ENCODE results near the gene APLF. TPM values are rescaled to one million over a fixed set of nuclear protein-coding genes. Genes with fewer than 3 reads are reported as not detected.
"Not testable (repeated sequence)": the region's sequence is repeated elsewhere in the genome, so short reads cannot be mapped to it uniquely, and the experiment has no call there.

APLF gene
- total RNA-seq, 4 donors from 2014 or later = 11.3 to 25.9 (median 17.1) TPM

GRCh38 chr2:68537011-68537410, 69.6 kb downstream of the APLF start:
- DNase-seq = no peak
- no peaks in the 10 kb centered on the region for H3K27me3 ChIP-seq
- TF ChIP-seq CTCF (IDR thresholded peaks at IDR 0.05) = no peak
- TF ChIP-seq POLR2A (IDR thresholded peaks at IDR 0.05) = no peak

GRCh38 chr2:68537809-68538208, 70.4 kb downstream of the APLF start:
- no peak overlapping the region for H3K4me3 ChIP-seq
- no peak for DNase-seq
- H3K27ac ChIP-seq = no peak overlapping the region
- no peaks in the 10 kb centered on the region for H3K27me3 ChIP-seq
- TF ChIP-seq CTCF (IDR thresholded peaks at IDR 0.05) = no peak
- TF ChIP-seq POLR2A (IDR thresholded peaks at IDR 0.05) = no peak
- intact Hi-C loops (cut with DNase I; ENCODE audit: low total_unique reads) = no loop called here
- H3K4me1 ChIP-seq = no peaks in the 10 kb centered on the region
- H3K36me3 ChIP-seq = no peaks in the 10 kb centered on the region
- H3K9me3 ChIP-seq = no peaks in the 10 kb centered on the region

More at GRCh38 chr2:68537011-68537410, 69.6 kb downstream of the APLF start:
- Histone ChIP-seq H3K9me3 (no peaks in the 10 kb centered on the region), H3K27ac (no peak overlapping the region), H3K4me3 (no peak overlapping the region), H3K36me3 (no peaks in the 10 kb centered on the region), H3K4me1 (no peaks in the 10 kb centered on the region)
- intact Hi-C loops (cut with DNase I; ENCODE audit: low total_unique reads) = no loop called here

GRCh38 chr2:68544811-68545210, 77.4 kb downstream of the APLF start:
- TF ChIP-seq POLR2A (IDR thresholded peaks at IDR 0.05) (no peak), CTCF (IDR thresholded peaks at IDR 0.05) (no peak)
- H3K9me3 ChIP-seq = no peaks in the 10 kb centered on the region
- no peak overlapping the region for H3K27ac ChIP-seq
- no peaks in the 10 kb centered on the region for H3K27me3 ChIP-seq
- no peak for DNase-seq
- H3K4me1 ChIP-seq = no peaks in the 10 kb centered on the region
- H3K36me3 ChIP-seq = no peaks in the 10 kb centered on the region
- no peak overlapping the region for H3K4me3 ChIP-seq
- intact Hi-C loops (cut with DNase I; ENCODE audit: low total_unique reads) = no loop called here

- H3K4me1 ChIP-seq = no peaks in the 10 kb centered on the region
Observed at GRCh38 chr2:68548396-68548795, 81.0 kb downstream of the APLF start.

GRCh38 chr2:68553098-68553497, 85.7 kb downstream of the APLF start:
- Histone ChIP-seq H3K27me3 (no peaks in the 10 kb centered on the region), H3K4me3 (no peak overlapping the region), H3K9me3 (no peaks in the 10 kb centered on the region), H3K4me1 (no peaks in the 10 kb centered on the region), H3K27ac (no peak overlapping the region), H3K36me3 (no peaks in the 10 kb centered on the region)
- TF ChIP-seq CTCF (IDR thresholded peaks at IDR 0.05) (no peak), POLR2A (IDR thresholded peaks at IDR 0.05) (no peak)
- intact Hi-C loops (cut with DNase I; ENCODE audit: low total_unique reads) = no loop called here
- no peak for DNase-seq

More at GRCh38 chr2:68548396-68548795, 81.0 kb downstream of the APLF start:
- no peaks in the 10 kb centered on the region for H3K9me3 ChIP-seq
- H3K27ac ChIP-seq = no peak overlapping the region
- TF ChIP-seq POLR2A (IDR thresholded peaks at IDR 0.05) (no peak), CTCF (IDR thresholded peaks at IDR 0.05) (no peak)
- no peak overlapping the region for H3K4me3 ChIP-seq
- intact Hi-C loops (cut with DNase I; ENCODE audit: low total_unique reads) = no loop called here
- no peaks in the 10 kb centered on the region for H3K36me3 ChIP-seq
- DNase-seq = no peak
- H3K27me3 ChIP-seq = no peaks in the 10 kb centered on the region

- H3K27me3 ChIP-seq; H3K4me1 ChIP-seq; H3K9me3 ChIP-seq; H3K27ac ChIP-seq; H3K36me3 ChIP-seq; intact Hi-C loops (cut with DNase I; ENCODE audit: low total_unique reads); DNase-seq; H3K4me3 ChIP-seq: not testable (repeated sequence)
Observed at GRCh38 chr2:68555425-68556206, 88.2 kb downstream of the APLF start.
